NCI-H510A treated with DMSO at 0.1 percent for 48 hours (cell line): ENCODE measurements around the gene PCBP3.
"Not testable (repeated sequence)": the region's sequence is repeated elsewhere in the genome, so short reads cannot be mapped to it uniquely, and the experiment has no call there.

Source experiments
- DNase-seq: peaks from one replicate; lab custom pipeline; 2025; lab: John Stamatoyannopoulos, UW

The PCBP3 gene

DNA sequence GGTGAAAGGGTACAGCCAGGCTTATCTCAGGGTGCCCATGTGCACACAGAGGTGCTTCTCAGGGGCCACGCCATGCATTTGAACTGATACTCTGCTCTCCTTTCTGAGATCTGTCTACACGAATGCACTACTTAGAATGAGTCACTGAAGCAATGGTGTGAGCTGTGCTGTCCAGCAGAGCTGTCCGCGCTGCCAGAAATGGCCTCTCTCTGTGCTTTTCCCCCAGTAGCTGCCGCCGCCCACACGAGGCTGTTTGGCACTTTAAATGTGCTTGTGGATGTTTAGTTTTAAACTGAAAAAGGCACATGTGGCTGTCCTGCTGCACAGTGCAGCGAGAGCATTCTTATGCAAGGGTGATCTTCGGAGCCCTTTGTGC, 250.9 kb downstream of the PCBP3 start:
- DNase-seq = no peak

DNA sequence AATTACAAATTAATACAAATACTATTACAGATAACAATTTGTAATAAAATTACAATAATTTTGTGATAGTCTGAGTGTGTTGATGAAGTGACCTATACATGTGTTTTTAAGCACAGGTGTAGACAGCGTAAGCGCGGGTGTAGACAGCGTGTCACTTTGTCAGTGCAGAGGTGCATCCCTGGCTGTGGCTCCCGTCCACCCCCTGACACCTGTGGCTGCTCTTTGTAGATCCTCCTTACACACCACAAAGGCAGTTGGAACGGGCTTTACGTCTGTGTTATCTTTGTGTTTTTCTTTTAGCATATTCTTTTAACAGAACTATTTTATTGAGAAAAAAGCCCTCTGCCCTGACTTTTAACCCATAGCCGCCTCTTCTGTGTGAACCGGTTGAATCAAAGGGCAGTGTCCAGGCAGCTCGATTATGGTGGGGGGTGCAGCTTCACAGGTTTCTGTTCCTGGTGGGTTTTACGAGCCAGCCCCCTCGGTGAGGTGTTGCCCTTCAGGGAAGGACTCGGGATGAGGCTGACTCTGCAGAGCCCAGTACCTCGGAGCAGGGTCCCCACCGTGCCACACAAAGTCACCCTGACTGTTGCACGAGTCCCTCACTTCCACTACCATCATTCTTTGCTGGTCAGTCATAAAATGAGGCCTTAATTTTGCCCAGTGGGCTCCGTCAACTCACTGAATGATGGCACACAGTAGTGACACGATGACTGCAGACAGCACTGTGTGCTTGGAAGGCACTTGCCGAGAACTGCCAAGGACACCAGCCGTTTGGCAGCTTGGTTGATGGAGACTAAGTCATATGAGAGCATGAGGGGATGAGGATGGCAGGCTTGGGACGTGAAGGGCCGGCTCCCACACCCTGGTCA, 251.6 kb downstream of the PCBP3 start:
- no peak for DNase-seq

DNA sequence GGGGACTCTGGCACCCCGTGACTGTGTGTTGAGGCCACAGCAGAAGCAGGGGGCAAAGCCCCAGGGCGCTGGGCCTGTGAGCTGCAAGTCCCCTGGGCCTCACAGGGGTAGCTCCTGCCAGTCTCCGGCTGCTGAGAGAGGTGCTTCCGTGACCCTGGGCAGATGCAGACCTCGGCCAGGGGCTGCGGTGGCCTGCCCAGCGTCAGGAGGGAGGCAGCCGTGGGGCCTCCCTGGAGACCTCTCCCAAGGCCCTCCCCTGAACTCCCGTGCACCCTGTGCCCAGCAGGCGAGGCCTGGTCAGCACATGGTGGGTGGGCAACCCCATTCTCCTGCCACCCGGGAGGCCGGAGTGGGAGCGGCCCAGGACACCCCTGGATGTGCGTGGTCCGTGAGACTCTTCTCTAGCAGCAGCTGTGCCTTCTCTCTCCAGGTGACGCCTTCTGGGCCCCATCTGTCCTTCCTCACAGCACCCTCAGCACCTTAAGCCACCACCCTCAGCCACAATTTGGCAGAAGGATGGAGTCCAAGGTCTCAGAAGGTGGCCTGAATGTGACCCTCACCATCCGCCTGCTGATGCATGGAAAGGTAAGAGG, 252.3 kb downstream of the PCBP3 start:
- DNase-seq = no peak

DNA sequence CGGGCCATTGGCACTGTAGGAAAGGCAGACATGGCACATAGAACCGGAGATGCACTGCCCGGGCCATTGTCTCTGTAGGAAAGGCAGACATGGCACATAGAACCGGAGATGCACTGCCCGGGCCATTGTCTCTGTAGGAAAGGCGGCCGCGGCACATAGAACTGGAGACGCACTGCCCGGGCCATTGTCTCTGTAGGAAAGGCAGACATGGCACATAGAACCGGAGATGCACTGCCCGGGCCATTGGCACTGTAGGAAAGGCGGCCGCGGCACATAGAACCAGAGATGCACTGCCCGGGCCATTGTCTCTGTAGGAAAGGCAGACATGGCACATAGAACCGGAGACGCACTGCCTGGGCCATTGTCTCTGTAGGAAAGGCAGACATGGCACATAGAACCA, 252.9 kb downstream of the PCBP3 start:
- not testable (repeated sequence) for DNase-seq

DNA sequence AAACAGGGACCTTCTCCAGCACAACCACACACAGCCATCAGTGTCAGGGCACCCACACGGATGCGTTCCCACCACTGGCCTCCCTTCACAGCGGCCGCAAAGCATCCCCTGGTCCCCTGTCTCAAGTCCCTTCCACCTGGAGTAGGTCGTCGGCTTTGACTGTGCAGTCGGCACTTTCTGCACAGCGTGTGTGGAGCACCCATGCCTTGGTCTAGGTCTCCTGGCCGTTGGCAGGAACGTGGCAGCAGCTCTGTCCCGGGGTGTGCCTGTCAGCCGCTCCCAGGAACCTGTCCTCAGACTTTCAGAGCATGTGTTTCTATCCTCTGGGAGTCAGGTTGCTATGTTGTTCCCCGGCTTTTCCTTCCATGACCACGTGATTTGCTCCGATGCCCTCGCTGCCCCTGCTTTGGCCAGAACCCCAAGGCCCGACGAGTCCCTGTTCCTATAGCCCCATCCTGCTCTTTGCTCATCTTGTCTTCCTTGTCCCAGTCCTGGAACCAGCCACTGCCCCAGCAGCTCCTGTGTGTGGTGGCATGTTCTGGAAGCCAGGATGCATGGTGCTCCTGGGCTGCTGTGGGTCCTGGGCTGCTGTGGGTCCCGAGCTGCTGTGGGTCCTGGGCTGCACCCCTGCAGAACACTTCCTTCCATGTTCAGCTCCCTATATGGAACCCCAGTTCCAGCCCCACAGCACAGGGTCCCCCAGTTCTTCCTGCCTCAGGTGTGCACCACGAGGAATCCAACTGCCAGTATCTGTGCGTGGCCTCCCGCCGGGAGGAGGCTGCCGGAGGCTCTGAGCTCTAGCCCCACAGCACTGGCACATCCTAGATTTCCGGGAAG, 253.9 kb downstream of the PCBP3 start:
- DNase-seq = no peak

DNA sequence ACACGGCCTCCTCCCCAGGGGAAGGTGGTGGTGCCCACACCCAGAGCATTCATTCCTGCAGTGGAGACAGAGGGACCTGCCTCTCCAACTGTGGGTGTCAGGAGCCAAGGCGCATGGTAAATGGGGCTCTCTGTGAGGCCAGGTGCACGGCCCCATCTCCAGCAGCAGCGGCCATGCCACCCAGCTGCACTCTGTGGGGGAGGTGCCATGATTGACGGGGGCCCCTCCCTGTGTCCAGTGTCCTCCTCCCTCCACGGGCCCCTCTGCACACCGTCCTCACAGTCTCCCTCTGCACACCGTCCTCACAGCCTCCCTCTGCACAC, 254.5 kb downstream of the PCBP3 start:
- DNase-seq = no peak

DNA sequence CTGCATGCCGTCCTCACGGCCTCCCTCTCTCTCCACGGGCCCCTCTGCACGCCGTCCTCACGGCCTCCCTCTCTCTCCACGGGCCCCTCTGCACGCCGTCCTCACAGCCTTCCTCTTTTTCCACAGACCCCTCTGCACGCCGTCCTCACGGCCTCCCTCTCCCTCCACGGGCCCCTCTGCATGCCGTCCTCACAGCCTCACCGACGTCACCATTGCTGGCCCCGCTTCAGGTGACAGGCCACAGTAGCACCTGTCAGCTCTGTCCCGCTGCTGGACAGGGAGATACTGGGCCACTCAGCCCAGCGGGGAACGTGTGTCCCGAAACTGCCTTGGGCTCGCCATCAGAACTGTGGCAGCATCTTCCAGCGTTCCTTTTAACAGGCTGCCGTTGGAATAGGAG, 255.3 kb downstream of the PCBP3 start:
- DNase-seq = no peak

DNA sequence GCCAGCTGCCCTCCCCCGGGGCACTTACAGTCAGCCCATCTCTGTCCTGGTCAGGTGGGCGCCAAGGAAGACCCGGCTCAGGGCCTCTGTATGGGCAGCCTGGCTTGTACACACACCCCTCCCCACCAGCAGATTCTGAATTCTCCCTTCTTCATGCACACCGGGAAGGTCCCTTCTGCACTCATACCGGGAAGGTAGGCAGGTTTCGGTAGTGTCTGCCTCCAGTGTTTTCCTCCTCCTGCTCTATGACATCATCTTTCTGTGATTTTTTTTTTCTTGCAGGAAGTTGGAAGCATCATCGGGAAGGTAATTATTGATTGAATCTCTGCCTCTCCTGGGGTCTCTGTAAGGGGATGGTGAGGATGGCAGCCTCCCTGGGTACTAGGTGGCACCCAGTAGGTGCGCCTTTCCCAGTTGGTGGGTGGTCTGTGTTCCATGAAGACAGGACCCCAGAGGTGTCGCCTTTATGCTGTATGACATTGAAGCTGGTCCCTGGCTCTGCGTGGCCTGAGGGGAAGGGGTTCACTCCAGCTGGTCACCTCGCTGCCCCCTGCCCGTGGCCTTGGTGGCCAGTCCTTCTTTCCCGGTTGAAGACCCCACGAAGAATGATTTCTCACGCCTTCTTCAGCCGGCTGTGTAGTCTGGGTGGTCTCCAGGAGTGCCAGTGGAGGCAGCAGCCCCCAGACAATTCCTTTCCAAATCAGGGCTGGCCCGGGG, 255.9 kb downstream of the PCBP3 start:
- DNase-seq = no peak

DNA sequence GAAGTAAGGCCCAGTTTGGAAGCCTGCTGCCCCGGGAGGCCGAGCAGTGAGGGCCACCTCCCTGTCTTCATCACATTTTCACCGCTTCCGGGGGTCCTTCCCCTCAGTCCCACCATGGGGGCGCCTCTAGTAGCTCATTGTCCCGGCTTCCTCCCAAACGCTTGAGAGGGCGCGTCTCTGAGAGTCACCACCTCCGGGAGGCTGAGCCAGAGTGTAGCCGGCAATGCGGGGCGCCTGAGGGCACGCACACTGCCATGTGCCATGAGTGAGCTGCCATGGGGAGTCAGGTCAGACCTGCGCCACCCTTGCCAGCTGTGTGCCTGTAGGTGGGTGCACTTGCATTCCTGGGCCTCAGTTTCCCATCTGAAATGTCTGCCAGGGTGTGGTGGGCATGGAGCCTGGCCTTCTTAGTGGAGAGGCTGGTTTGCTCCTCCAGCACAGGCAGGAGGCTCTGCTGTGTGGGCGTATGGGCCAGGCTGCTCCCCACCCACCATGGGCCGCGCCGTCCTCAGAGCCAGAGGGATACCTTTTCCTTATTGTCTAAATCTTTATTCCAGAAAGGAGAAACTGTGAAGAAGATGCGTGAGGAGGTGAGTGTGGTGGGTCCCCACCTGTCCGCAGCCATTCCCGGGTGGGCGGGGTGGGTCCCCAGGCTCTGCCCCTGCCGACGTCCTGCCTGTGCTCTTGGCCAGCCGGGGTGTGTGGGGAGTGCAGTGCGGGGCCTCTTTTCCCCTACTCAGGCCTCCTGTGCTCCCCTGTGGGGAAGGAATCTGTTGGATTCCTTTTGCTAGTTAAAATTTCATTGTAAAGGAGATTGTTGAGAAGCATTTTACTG, 256.7 kb downstream of the PCBP3 start:
- no peak for DNase-seq

DNA sequence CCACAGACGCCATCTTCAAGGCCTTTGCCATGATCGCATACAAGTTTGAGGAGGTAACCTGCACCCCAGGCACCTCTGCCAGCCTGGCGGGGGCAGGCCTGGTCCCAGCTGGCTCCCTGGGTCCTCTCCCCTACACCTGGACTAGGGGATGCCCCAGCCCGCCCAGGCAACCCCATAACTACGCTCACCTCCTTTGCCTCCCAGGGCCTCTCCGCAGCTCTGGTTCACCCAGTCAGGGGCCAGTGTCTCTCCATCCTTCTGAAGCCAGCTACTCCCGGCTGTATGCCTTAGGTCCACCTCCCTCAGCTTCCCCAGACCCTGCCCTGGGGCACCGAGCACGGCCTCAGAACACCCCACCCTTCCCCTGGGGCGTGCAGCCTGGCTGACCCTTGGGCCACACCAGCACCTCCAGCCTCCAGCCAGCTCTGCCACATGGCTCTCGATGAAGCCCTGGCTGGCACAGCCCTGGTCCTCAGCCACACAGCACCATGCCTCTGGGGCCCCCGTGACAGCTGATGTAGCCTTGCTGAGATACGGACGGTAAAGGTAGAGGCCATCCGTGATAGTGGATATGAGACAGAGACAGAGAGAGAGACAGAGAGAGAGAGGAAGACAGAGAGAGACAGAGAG, 257.7 kb downstream of the PCBP3 start:
- DNase-seq = no peak

DNA sequence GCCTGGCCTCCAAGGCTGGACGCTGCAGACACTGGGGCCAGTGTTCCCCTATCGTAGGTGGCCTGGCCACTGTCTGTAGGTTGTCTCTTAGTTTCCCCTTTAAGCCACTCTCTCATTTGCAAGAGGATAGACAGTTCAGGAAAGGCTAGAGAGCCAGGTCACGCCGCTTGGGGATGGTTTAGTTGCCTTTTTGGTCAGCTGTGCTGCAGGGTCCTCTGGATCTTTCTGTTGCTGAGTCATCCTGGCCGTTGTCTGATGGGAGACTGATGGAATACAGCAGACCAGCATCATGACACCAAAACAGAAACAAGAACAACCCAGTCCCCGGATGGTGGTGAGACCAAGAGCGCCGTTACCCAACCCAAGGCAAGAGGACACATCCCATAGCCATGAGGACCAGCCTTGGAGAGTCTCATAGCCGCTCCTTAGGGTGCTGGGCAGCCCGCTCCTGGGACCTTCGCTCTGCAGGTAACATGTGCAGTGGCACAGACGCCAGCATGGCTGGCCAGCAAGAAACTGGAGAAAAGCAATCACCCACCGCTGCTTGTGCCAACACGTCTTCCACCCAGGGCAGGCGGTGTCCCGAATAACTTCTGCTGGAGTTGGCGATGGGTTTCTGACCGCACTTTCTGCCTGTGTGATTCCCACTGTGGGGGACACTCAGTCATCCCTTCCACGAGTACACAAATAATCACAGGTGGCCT, 258.9 kb downstream of the PCBP3 start:
- no peak for DNase-seq

DNA sequence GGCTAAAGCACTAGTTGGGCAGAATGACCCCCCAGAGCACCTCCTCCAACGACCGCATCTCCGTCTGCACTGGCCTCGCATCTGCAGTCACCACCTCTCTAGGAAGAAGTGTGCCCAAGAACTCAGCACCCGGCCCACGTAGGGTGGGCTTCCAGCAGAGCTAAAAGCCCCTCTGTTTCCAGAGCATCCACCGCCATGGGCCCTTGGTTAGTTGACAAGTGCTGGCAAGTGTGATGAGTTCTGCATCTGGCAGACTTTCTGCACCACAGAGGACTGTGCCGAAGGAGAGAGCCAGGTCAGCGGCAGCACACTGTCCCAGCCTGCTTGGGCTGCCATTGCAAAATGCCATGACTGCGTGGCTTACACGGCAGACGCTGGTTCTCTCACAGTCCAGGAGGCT, 261.7 kb downstream of the PCBP3 start:
- no peak for DNase-seq

DNA sequence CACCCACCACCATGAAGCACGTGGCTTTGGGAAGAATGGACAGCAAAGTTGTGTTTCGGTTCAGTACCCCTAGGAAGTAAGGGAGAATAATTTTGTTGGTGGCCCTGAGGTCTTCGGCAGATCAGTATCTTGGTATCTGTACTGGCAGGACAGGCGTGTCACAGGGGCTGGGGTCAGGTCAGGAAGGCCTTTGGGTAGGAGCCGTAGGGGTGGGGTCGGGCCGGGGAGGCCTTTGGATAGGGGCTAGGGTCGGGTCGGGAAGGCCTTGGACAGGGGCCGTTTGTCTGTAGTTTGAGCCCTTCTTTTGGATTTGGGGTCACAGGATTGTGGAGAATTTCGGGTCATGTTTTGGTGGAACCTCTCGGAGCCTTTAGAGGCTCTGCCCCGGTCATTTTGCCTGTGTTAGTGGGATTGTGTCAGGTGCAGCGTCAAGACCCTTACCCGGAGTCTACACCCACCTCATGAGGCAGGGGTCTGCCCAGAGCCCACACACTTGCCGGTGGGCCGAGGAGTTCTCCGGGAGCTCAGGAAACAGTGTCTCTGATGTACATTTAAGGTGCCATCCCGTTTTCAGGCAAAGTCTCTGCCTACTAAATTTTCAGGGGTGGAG, 262.8 kb downstream of the PCBP3 start:
- DNase-seq = no peak

DNA sequence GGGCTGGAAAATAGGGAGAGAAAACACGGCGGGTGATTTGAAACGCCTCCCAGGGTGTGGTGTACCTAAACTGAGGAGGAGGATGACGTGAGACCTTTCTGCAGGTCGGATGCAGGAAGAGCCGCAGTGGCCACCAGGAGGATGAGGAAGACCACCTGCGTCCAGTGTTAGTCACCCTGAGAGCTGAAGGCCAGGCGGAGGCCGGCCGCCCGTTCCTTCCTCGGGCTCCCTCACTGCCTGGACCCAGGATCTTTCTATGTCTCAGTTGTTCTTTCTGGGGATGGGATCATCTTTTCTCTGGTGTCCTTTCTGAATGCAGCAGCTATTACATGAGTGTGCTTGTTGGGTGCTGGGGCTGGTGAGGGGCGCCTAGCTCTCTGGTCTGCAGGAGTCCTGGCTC, 263.3 kb downstream of the PCBP3 start:
- DNase-seq = no peak

DNA sequence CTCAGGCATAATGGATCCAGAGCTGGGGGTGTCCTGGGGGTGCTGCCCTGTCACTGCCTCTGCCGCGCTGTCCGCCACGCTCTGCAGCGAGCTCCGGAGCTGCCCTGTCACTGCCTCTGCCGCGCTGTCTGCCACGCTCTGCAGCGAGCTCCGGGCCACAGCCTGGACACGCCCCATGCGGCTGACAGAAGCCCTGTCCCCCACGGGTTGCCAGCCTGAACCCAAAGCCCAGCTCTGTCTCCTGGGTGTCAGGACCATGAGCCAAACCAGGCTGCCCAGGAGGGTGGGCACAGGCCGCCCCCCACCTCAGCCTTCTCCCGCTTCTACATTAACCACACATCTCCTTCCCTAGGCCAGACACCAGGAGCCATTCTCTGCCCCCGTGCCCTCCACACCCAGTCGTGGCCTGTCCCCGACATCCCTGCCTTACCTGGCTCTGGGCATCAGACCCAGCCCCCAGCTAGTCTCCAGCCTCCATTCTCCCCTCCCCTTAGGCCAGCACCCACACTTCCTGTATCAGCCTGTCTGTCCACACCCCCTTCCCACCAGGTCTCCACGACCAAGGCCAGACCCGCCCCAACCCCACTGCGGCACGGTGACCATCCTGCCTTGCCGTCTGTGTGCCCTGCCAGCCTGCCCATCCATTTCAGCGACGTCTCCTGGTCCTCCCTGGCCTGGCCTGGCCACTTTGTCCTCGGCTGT, 265.2 kb downstream of the PCBP3 start:
- DNase-seq = no peak

DNA sequence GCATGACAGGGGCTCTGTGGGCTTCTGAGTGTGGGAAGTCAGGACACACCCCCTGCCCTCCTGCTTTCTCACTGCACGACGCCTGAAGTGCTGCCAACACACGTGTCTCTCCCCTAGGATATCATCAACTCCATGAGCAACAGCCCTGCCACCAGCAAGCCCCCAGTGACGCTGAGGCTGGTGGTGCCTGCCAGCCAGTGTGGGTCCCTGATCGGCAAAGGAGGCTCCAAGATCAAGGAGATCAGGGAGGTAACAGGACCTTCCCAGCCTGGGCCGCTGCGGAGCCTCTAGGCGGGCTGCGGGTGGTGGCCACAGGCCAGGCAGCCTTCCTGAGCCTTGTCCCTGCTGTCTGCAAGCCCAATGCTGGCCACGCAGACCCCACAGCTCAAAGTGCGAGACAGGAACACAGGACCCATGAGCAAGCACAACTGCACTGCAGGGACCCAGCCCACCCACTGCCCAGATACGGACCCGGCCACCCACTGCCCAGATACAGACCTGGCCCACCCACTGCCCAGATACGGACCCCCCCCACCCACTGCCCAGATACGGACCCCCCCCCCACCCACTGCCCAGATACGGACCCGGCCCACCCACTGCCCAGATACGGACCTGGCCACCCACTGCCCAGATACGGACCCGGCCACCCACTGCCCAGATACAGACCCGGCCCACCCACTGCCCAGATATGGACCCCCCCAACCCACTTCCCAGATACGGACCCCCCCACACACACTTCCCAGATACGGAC, 265.9 kb downstream of the PCBP3 start:
- DNase-seq = no peak

DNA sequence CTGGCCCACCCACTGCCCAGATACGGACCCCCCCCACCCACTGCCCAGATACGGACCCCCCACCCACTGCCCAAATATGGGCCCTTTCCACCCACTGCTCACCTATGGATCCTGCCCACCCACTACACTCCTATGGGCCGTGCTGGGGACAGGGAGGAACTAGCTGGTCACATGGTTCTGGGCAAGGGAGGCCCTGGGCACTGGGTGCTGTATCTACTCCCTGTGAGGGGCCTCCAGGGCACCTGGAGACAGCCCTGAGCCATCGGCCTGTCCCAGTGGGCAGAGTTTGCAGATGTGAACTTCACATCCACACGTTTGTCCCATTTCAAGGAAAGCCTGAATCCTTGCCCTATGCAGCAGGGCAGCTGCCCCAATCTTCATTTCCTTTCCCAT, 266.6 kb downstream of the PCBP3 start:
- DNase-seq = no peak

DNA sequence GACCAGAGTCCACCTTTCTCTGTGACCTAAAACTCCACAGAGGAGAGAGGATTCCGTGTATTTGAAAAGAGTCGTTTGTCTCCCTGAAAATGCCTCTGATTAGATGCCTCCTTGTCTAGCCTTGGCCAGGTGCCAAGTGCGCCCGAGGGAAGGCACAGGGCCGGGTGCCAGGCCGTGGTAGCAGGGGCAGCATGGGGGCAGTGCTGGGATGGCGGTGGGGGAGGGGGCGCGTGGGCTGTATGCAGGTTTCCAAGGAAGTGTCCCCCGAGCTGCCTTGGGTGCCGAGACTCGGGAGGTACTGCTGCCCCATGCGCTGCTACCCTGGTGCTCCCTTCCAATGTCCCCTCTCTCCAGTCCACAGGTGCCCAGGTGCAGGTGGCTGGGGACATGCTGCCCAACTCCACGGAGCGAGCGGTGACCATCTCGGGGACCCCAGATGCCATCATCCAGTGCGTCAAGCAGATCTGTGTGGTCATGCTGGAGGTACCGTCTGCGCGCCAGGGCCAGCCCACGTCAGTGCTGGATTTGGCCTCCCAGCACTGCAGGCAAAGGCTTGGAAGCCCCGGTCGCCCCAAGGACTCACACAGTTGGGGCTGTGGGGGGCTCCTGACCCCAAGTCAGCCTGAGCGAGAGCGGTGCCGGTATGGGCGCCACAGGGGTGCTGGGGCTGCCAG, 267.2 kb downstream of the PCBP3 start:
- DNase-seq = no peak
